GM20000 (cell line): Measurements from ENCODE around the gene UBAP1.
"Not testable (repeated sequence)": the region's sequence is repeated elsewhere in the genome, so short reads cannot be mapped to it uniquely, and the experiment has no call there.

Experiments
- DNase-seq: peaks from one replicate; pipeline ENCODE4 v3.0.0; 2012; ENCODE audit warnings: low spot score
- CTCF ChIP-seq: IDR thresholded peaks from 2 replicates; pipeline ENCODE4 v1.5.1; 2012; ENCODE audit warnings: mild to moderate bottlenecking, control low read depth; ENCODE audit errors: extremely low read depth, missing control alignments

UBAP1 gene

GRCh38 chr9:34187891-34188240, 9.0 kb downstream of the UBAP1 start:
- no peak for DNase-seq
- TF ChIP-seq CTCF, result no peak

GRCh38 chr9:34190996-34191892, 12.4 kb downstream of the UBAP1 start:
- no peak for TF ChIP-seq CTCF
- DNase-seq, result no peak

DNA sequence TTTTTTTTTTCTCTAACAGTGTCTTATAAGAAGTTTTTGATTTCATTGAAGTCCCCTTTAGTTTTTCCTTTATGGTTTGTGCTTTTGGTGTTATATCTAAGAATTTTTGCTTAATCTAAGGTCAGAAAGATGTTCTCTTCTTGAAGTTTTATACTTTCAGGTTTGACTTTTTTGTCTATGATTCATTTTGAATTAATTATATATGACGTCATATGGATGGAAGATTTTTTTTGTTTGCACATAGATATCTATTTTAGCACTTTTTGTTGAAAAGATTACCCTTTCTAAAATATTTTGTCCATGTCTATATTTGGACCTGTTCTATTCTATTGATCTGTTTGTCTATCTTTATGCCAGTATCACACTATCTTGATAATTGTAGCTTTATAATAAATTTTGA, 16.3 kb downstream of the UBAP1 start:
- no peak for DNase-seq
- no peak for TF ChIP-seq CTCF

GRCh38 chr9:34197286-34197685, 18.4 kb downstream of the UBAP1 start:
- not testable (repeated sequence) for DNase-seq

- no peak for TF ChIP-seq CTCF
- DNase-seq, result no peak
These were observed 19.2 kb downstream of the UBAP1 start for GRCh38 chr9:34197756-34198711.

GRCh38 chr9:34200092-34200491, 21.2 kb downstream of the UBAP1 start:
- no peak for DNase-seq
- TF ChIP-seq CTCF, result no peak

GRCh38 chr9:34203275-34203991, 24.6 kb downstream of the UBAP1 start:
- no peak for DNase-seq
- TF ChIP-seq CTCF, result no peak
